ENCODE data around the gene SEMA3C.

DNA sequence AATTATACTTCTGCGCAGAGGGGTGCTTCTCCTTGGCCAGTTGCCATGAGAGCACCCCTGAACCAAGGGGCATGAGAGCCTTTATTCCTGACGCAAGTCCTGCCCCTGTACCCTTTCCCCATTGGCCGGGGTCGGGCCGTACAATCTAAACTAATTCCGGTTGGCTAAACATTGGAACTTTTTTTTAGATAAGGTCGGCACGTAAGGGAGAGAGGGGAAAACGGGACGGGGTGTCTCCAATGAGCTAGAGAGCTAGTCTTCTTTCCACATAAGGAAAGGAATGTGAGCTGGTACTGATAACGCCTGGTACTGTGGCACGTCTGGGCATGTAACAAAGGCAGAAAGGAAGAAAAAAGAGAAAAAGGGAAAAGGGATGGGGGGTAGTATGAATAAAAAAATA, 183.5 kb downstream of the SEMA3C start:
- TF ChIP-seq CTCF (conservative IDR thresholded peaks at IDR 0.05 in 1 of 2, IDR thresholded peaks at IDR 0.05 in 1 of 2; ENCODE audit: low read depth in 1 of 2, low read length in 2 of 2), result no peak
- TF ChIP-seq EZH2 (IDR thresholded peaks at IDR 0.05; ENCODE audit: low read length, missing control alignments), result no peak
